Liver (tissue), 9 donors: ENCODE data around the gene GPANK1. TPM values are rescaled to one million over a fixed set of nuclear protein-coding genes. Genes with fewer than 3 reads are reported as not detected.
A peak's percentile ranks its signal among the peaks of the same experiment; 100 is the strongest.

ENCODE experiments used
- DNase-seq: peaks from one replicate; pipeline ENCODE4 v3.0.0-alpha.2; 2017; ENCODE audit warnings: low spot score
- H3K27ac ChIP-seq, 2 donors: one replicate each; pipeline ENCODE4 v1.7.0; 2013; ENCODE audit warnings: inconsistent platforms in 2 of 2, low read length in 2 of 2, control low read depth in 1 of 2, low read depth in 1 of 2, mild to moderate bottlenecking in 1 of 2
- H3K27me3 ChIP-seq, 4 donors: one replicate each; pipeline versions ENCODE4 v1.6.1 to v1.7.0; 2013; ENCODE audit warnings: low read length in 3 of 4, inconsistent platforms in 1 of 4, mild to moderate bottlenecking in 1 of 4, moderate library complexity in 1 of 4; ENCODE audit not compliant: control insufficient read depth in 4 of 4, insufficient read depth in 4 of 4
- H3K36me3 ChIP-seq, 4 donors: one replicate each; pipeline versions ENCODE4 v1.6.1 to v1.7.0; 2013; ENCODE audit warnings: low read length in 3 of 4, mild to moderate bottlenecking in 3 of 4, low read depth in 1 of 4, moderate library complexity in 1 of 4; ENCODE audit not compliant: control insufficient read depth in 4 of 4, insufficient read depth in 3 of 4
- H3K4me1 ChIP-seq, 4 donors: one replicate each; pipeline versions ENCODE4 v1.6.1 to v1.7.0; 2013; ENCODE audit warnings: low read length in 3 of 4, mild to moderate bottlenecking in 3 of 4, moderate library complexity in 1 of 4; ENCODE audit not compliant: control insufficient read depth in 4 of 4, insufficient read depth in 4 of 4
- H3K4me3 ChIP-seq, 3 donors: one replicate each; pipeline versions ENCODE4 v1.6.1 to v1.7.0; 2013; ENCODE audit warnings: low read length in 3 of 3, control low read depth in 1 of 3, low read depth in 1 of 3, mild to moderate bottlenecking in 1 of 3
- H3K9ac ChIP-seq, 2 donors: one replicate each; pipeline ENCODE4 v1.7.0; 2013; ENCODE audit warnings: low read length in 2 of 2, mild to moderate bottlenecking in 2 of 2, moderate library complexity in 2 of 2, control low read depth in 1 of 2, low read depth in 1 of 2
- H3K9me3 ChIP-seq, 4 donors: one replicate each; pipeline versions ENCODE4 v1.6.1 to v1.7.0; 2013; ENCODE audit warnings: low read length in 3 of 4; ENCODE audit not compliant: control insufficient read depth in 4 of 4
- CTCF ChIP-seq: fragments of 150-350 bp; IDR thresholded peaks from 2 replicates; pipeline ENCODE4 v1.5.1; 2017; ENCODE audit warnings: improper control_type of control experiment, low read depth, low read length; ENCODE audit not compliant: missing input control
- EGR1 ChIP-seq, 2 donors: IDR thresholded peaks; 2 replicates each; pipeline ENCODE4 v1.6.1; 2016 to 2018; ENCODE audit warnings: antibody characterized with exemption in 2 of 2, low read depth in 2 of 2
- FOXA1 ChIP-seq: IDR thresholded peaks from 2 replicates; pipeline ENCODE4 v1.6.1; 2016; ENCODE audit warnings: antibody characterized with exemption
- FOXA2 ChIP-seq: IDR thresholded peaks from 2 replicates; pipeline ENCODE4 v1.6.1; 2016; ENCODE audit warnings: antibody characterized with exemption
- GABPA ChIP-seq, 2 donors: IDR thresholded peaks in 1 of 2; conservative IDR thresholded peaks in 1 of 2; 2 replicates each; pipeline ENCODE4 v1.6.1; 2016; ENCODE audit warnings: antibody characterized with exemption in 2 of 2, mild to moderate bottlenecking in 1 of 2, moderate library complexity in 1 of 2
- HNF4A ChIP-seq, 2 donors: conservative IDR thresholded peaks; 2 replicates each; pipeline ENCODE4 v1.6.1; 2016; ENCODE audit warnings: antibody characterized with exemption in 2 of 2, mild to moderate bottlenecking in 2 of 2
- HNF4G ChIP-seq: IDR thresholded peaks from 2 replicates; pipeline ENCODE4 v1.6.1; 2016; ENCODE audit warnings: antibody characterized with exemption
- JUND ChIP-seq, 2 donors: IDR thresholded peaks; 2 replicates each; pipeline ENCODE4 v1.6.1; 2016; ENCODE audit warnings: antibody characterized with exemption in 2 of 2
- MAX ChIP-seq: IDR thresholded peaks from 2 replicates; pipeline ENCODE4 v1.6.1; 2016; ENCODE audit warnings: antibody characterized with exemption
- NR2F2 ChIP-seq: IDR thresholded peaks from 2 replicates; pipeline ENCODE4 v1.6.1; 2016; ENCODE audit warnings: antibody characterized with exemption
- RAD21 ChIP-seq, 2 donors: IDR thresholded peaks; 2 replicates each; pipeline ENCODE4 v1.6.1; 2016; ENCODE audit warnings: antibody characterized with exemption in 2 of 2, mild to moderate bottlenecking in 2 of 2
- REST ChIP-seq: IDR thresholded peaks from 2 replicates; pipeline ENCODE4 v1.6.1; 2016; ENCODE audit warnings: antibody characterized with exemption, mild to moderate bottlenecking
- RXRA ChIP-seq, 2 donors: IDR thresholded peaks; 2 replicates each; pipeline ENCODE4 v1.6.1; 2017 to 2018; ENCODE audit warnings: antibody characterized with exemption in 2 of 2, mild to moderate bottlenecking in 1 of 2
- SP1 ChIP-seq: IDR thresholded peaks from 2 replicates; pipeline ENCODE4 v1.6.1; 2018; ENCODE audit warnings: antibody characterized with exemption, mild to moderate bottlenecking
- TAF1 ChIP-seq: conservative IDR thresholded peaks from 2 replicates; pipeline ENCODE4 v1.6.1; 2016; ENCODE audit warnings: antibody characterized with exemption, mild to moderate bottlenecking
- YY1 ChIP-seq: IDR thresholded peaks from 2 replicates; pipeline ENCODE4 v1.6.1; 2016; ENCODE audit warnings: antibody characterized with exemption, mild to moderate bottlenecking
- ZBTB33 ChIP-seq: IDR thresholded peaks from 2 replicates; pipeline ENCODE4 v1.6.1; 2016; ENCODE audit warnings: antibody characterized with exemption
- WGBS: extraction: QIAGEN DNeasy Blood & Tissue Kit; methylation state at CpG from one replicate; pipeline ENCODE4 v1.1.7; 2013; 5-methylcytosine and 5-hydroxymethylcytosine counted together
- polyA plus RNA-seq, 2 donors: library from polyadenylated mRNA; stranded (reverse) in 1 of 2; unstranded in 1 of 2; fragments of 200-250 nt in 1 of 2; fragments of >200 nt in 1 of 2; fragmentation: Nextera tagmentation in 1 of 2; extraction: Ambion mirVana in 1 of 2; gene quantifications; one replicate each; pipeline versions ENCODE4 v1.2.1 to v1.2.3, GENCODE V29; 2013 to 2015
- total RNA-seq, 2 donors: library from RNA; depleted of rRNA; stranded (reverse); fragments of >200 nt; gene quantifications; one replicate each; pipeline ENCODE4 v1.2.3, GENCODE V29; 2014
- TF ChIP-seq, protein P1 (sequence below): IDR thresholded peaks from 2 replicates; pipeline ENCODE4 v1.6.1; 2016; ENCODE audit warnings: antibody characterized with exemption
- donor health status: healthy.
- donor health status: healthy.
- donor health status: healthy.
- donor health status: healthy.
- donor health status: healthy.

GPANK1 gene
- total and polyA plus RNA-seq, 4 donors: 7.6 to 13.9 (median 11.2) TPM

- Histone ChIP-seq H3K36me3 (peaks cover 11 to 37% (median 36%) of the 10 kb centered on the region in 4 donors), H3K9me3 (no peaks in the 10 kb centered on the region), H3K27ac (peak within 1 kb of the TSS; percentile 94 to 96), H3K9ac (peak within 1 kb of the TSS; percentile 81 to 94), H3K4me3 (peak within 1 kb of the TSS; percentile 87 to 98 (median 88)), H3K27me3 (no peaks in the 10 kb centered on the region), H3K4me1 (peaks cover 6 to 45% (median 32%) of the 10 kb centered on the region in 4 donors)
- under 1% methylated on average over 63 of the region's 63 CpGs for WGBS
- DNase-seq: peak; percentile 96
- no peak for TF ChIP-seq JUND (IDR thresholded peaks at IDR 0.05)
- peak; percentile 47 for TF ChIP-seq MAX
- TF ChIP-seq FOXA2: no peak
- TF ChIP-seq CTCF: no peak
- peak in 1 of 2 donors; percentile 49 for TF ChIP-seq EGR1 (IDR thresholded peaks at IDR 0.05; ENCODE audit: low read depth in 2 of 2)
- peak; percentile 61 for TF ChIP-seq YY1
- no peak for TF ChIP-seq ZBTB33
- peak; percentile 56 for TF ChIP-seq REST
- peak; percentile 46 to 53 for TF ChIP-seq HNF4A (conservative IDR thresholded peaks at IDR 0.05)
- no peak for TF ChIP-seq HNF4G
- TF ChIP-seq, protein P1, sequence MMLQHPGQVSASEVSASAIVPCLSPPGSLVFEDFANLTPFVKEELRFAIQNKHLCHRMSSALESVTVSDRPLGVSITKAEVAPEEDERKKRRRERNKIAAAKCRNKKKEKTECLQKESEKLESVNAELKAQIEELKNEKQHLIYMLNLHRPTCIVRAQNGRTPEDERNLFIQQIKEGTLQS: no peak
- peak; percentile 89 to 95 for TF ChIP-seq GABPA (IDR thresholded peaks at IDR 0.05 in 1 of 2, conservative IDR thresholded peaks at IDR 0.05 in 1 of 2)
- TF ChIP-seq FOXA1: no peak
- peak; percentile 77 for TF ChIP-seq SP1
- TF ChIP-seq NR2F2: peak; percentile 81
- TF ChIP-seq RXRA (IDR thresholded peaks at IDR 0.05): peak; percentile 61 to 65
- peak; percentile 61 for TF ChIP-seq TAF1
- peak in 1 of 2 donors; percentile 23 for TF ChIP-seq RAD21 (IDR thresholded peaks at IDR 0.05)
These were observed 922 bp upstream of the GPANK1 start, which contains the start of gene CSNK2B for GRCh38 chr6:31665501-31666336. TSS of gene CSNK2B (plus strand) at chr6:31666080. CDS start at chr6:31666832, 752 bp downstream.
